Adipose tissue (tissue), 3 donors: ENCODE data around the gene FRMD4A. TPM values are rescaled to one million over a fixed set of nuclear protein-coding genes. Genes with fewer than 3 reads are reported as not detected.
"Not testable (repeated sequence)": the region's sequence is repeated elsewhere in the genome, so short reads cannot be mapped to it uniquely, and the experiment has no call there.

Experiments used
- H3K27ac ChIP-seq: one replicate; pipeline ENCODE4 v1.5.1; 2013; ENCODE audit warnings: low read depth, low read length
- WGBS, 3 donors: extraction: QIAGEN DNeasy Blood & Tissue Kit; methylation state at CpG; one replicate each; pipeline ENCODE4 v1.1.7; 2013; 5-methylcytosine and 5-hydroxymethylcytosine counted together
- polyA plus RNA-seq, 3 donors: library from polyadenylated mRNA; stranded (reverse); fragments of 200-250 nt; gene quantifications; one replicate each; pipeline ENCODE4 v1.2.3, GENCODE V29; 2013
- donor health status: healthy with polysubstance abuse.
- donor health status: Bipolar disorder and iron deficiency.
- donor health status: healthy.

Gene FRMD4A
- polyA plus RNA-seq, 3 donors, result 16.6 to 83.5 (median 22.2) TPM

- no peak overlapping the region for H3K27ac ChIP-seq
Observed at GRCh38 chr10:13885238-13885990, 445.3 kb downstream of the FRMD4A start.

DNA sequence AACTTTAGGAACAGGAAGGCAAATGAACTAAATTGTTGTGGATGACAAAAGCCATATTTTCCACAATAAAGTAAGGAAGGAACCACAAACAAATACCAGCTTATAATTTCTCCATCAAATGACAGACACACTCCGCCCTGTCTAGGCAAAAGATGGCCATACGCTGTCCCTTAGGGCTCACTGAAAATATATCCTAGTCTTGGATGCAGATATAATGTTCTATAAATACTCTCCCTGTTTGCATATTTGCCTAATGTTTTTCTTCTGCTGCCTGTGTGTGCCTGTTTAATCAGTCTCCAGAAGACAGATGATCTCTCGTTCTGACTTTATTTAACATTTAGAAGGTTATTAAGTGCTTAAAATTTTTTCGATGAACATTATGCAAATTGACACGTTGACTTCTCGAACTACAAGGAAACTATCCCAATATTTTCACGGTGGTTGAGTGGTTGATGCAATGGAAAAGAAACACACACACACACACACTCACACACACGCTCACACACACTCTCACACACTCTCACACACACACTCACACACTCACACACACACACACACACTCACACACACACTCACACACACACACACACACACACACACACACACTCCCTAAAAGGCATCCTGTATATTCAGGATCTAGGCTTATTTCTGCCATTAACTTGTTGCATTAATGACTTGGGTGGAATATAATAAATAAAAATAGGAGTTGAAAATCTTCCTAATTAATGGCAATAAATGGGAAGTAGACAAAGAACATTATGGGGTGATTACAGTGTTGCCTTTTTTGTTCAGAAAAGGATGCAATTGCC is 446.9 kb downstream of the FRMD4A start:
- no peak overlapping the region for H3K27ac ChIP-seq
- WGBS, 3 donors, result 62 to 67% (median 65%) methylated on average over 8 of the region's 8 CpGs

More at GRCh38 chr10:13885238-13885990, 445.3 kb downstream of the FRMD4A start:
- WGBS, 3 donors, result 80 to 93% (median 85%) methylated on average over 9 of the region's 9 CpGs

- H3K27ac ChIP-seq, result no peak overlapping the region
- WGBS, 3 donors, result 28 to 49% (median 30%) methylated on average over 7 of the region's 7 CpGs
Observed at GRCh38 chr10:13882119-13882711, 448.5 kb downstream of the FRMD4A start.

DNA sequence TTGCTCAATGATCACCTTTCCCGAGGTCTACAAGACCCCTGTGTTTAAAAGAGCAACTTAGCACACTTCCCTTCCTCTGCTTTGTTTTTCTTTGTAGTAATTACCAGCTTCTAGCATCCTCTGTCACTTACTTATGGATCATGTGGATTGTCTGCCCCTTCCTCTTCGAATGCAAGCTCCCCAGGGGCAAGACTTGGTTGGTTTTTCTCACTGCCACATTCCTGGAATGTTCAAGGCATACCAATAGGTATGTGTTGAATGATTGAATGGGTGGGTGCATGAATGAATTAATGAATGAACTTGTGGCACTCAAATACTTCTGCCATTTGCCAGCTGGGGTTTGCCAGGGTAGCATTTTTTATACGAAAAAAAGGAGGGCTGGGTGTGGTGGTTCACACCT is 450.0 kb downstream of the FRMD4A start:
- no peak overlapping the region for H3K27ac ChIP-seq
- 72 to 81% (median 80%) methylated on average over 3 of the region's 3 CpGs for WGBS, 3 donors

- 52 to 63% (median 57%) methylated on average over 11 of the region's 11 CpGs for WGBS, 3 donors
Observed at GRCh38 chr10:13877154-13877909, 453.4 kb downstream of the FRMD4A start.

DNA sequence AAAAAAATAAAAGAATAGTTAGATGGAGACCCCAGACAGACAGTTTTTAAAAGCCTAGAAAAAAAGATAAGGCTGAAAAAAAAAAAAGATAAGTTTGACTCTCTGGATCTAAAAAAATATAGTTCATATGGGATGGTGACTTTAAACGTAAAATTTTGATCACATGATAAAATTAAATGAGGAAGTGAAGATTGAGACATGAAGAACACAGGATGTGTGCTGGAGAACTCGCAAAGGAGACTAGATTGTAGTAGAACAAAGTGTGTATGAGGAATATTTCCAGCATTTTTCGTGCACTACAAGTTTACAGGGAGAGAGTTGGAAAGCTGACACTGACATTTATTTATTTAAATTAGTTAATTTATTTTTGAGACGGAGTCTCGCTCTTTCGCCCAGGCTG is 457.5 kb downstream of the FRMD4A start:
- H3K27ac ChIP-seq, result no peak overlapping the region
- WGBS, 3 donors, result 54 to 74% (median 62%) methylated on average over 6 of the region's 6 CpGs

More at GRCh38 chr10:13877154-13877909, 453.4 kb downstream of the FRMD4A start:
- no peak overlapping the region for H3K27ac ChIP-seq

GRCh38 chr10:13872411-13872810 is 458.3 kb downstream of the FRMD4A start:
- no peak overlapping the region for H3K27ac ChIP-seq
- WGBS, 3 donors, result 72 to 83% (median 83%) methylated on average over 9 of the region's 9 CpGs

DNA sequence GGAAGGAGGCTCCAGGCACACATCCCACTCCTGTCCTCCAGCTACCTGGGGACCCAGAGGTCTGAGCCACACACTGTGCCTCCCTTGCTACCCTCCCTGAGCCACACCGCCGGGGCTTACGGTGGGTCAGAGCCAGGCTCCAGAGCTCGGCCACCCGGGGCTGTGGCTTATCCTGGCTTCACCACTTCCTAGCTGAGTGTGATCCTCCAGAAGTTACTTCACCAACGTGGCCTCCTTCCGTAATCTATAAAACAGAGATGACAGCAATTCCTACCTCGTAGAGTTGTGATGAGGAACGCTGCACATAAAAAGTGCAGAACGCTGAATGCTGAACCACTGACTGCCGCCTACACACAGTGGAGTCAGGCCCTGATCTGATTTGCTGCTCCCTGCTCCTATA is 458.9 kb downstream of the FRMD4A start:
- 73 to 85% (median 77%) methylated on average over 11 of the region's 11 CpGs for WGBS, 3 donors
- H3K27ac ChIP-seq, result no peak overlapping the region

- WGBS, 3 donors, result 85 to 89% (median 89%) methylated on average over 9 of the region's 9 CpGs
Observed at GRCh38 chr10:13871011-13871410, 459.7 kb downstream of the FRMD4A start.

DNA sequence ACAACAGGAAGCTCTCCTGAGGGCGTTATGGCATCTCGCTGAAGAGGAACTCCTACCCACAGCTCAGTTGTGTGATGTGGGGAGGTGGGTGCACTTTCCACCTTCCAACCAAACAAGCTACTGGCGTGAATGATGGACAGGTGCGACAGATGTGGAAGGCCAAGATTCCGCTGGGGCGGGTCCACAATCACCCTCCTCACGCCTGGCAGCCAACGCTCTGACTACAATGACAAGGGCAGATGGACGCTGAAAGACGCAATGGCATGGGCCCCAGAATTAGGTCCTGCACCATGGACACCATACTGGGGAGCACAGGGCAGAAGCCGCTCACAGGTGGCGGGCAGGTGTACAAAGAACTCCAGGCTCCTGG is 461.4 kb downstream of the FRMD4A start:
- H3K27ac ChIP-seq, result no peak overlapping the region
- WGBS, 3 donors, result 93 to 94% (median 94%) methylated on average over 12 of the region's 12 CpGs

More at GRCh38 chr10:13871011-13871410, 459.7 kb downstream of the FRMD4A start:
- no peak overlapping the region for H3K27ac ChIP-seq

DNA sequence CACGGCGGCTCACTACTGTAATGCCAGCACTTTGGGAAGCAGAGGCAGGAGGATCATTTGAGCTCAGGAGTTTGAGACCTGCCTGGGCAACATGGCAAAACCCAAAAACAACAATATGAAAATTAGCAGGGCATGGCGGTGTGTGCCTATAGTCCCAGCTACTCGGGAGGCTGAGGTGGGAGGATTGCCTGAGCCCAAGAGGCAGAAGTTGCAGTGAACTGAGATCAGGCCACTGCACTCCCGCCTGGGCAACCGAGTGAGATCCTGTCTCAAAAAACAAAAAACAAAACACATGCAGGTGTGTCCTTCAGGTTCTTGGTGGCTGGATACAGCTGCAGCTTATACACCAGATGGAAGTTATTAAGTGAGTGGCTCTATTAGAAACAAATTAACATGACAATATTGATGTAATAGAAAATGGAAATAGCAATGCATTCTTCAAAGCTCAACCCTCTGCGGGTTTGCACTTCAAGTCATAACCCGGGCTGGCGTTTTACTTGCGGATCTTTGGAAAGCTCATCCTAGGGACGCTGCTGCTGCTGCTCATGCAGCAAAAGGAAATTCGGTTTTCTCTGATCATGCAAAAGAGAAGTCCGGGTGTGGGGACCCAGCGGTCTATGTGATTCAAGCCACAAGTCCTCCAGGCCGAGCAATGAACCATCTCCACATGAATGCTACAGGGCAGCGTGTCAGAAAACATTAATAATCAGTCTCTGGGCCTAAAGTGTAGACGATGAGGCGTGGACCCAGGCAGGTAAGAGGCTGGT is 462.0 kb downstream of the FRMD4A start:
- WGBS, 3 donors, result 82 to 91% (median 87%) methylated on average over 18 of the region's 18 CpGs
- H3K27ac ChIP-seq, result no peak overlapping the region

- WGBS, 3 donors, result 88 to 95% (median 90%) methylated on average over 1 of the region's 1 CpG
- H3K27ac ChIP-seq, result no peak overlapping the region
Observed at GRCh38 chr10:13867822-13868221, 462.9 kb downstream of the FRMD4A start.

- H3K27ac ChIP-seq, result no peak overlapping the region
- 68 to 75% (median 69%) methylated on average over 12 of the region's 12 CpGs for WGBS, 3 donors
Observed at GRCh38 chr10:13865758-13866491, 464.8 kb downstream of the FRMD4A start.

DNA sequence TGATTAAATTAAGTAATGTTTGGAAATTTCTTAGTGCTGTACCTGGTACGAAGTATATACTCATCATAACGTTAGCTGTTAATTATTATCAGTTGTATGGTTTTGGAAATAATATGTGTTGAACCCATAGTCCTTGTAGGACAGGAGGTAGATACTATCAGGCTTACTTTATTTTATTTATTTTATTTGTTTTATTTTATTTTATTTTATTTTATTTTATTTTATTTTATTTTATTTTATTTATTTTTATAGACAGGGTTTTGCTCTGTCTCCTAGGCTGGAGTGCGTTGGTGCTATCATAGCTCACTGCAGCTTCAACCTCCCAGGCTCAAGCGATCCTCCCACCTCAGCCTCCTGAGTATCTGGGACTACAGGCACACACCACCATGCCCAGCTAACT is 465.5 kb downstream of the FRMD4A start:
- WGBS, 3 donors, result 96 to 98% (median 97%) methylated on average over 4 of the region's 4 CpGs
- H3K27ac ChIP-seq, result not testable (repeated sequence)

- 46 to 54% (median 50%) methylated on average over 3 of the region's 3 CpGs for WGBS, 3 donors
- no peak overlapping the region for H3K27ac ChIP-seq
Observed at GRCh38 chr10:13862546-13863233, 468.0 kb downstream of the FRMD4A start.

DNA sequence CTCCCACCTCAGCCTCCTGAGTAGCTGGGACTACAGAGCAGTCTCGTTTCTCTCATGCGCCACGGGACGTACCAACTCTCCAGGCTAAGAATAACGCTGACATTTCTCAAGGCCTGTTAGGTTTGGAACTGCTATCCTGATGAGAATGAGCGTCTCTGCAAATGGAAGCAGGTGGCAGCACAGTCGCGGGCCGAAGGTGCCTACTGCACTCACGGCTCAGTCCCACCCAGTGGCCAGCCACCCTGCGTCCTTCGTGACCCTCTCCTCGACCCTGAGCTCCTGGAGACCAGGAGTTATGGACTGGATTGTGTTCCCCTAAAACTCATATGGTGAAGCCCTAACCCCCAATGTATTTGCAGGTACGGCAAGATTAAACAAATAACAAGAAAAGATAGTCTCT is 469.8 kb downstream of the FRMD4A start:
- 94 to 98% (median 94%) methylated on average over 14 of the region's 14 CpGs for WGBS, 3 donors
- H3K27ac ChIP-seq, result no peak overlapping the region
